Measurements from ENCODE around the gene PLEKHS1. TPM values are rescaled to one million over a fixed set of nuclear protein-coding genes. Genes with fewer than 3 reads are reported as not detected.
A peak's percentile ranks its signal among the peaks of the same experiment; 100 is the strongest.

PLEKHS1 gene
- 10 to 100 TPM in 1 of 6 donors, 1 to 10 TPM in 4, under 1 TPM in 1; 0.14 to 36.7 (median 3.5) TPM for total RNA-seq

GRCh38 chr10:113751181-113751732 lies at the start of gene PLEKHS1:
Gene PLEKHS1 (plus strand): TSS chr10:113751682. CDS start chr10:113755278, 3,596 bp downstream.
- Histone ChIP-seq H3K4me3 (no peak within 1 kb of the TSS), H3K36me3 (no peaks in the 10 kb centered on the region), H3K27ac (no peak within 1 kb of the TSS), H3K9me3 (no peaks in the 10 kb centered on the region), H3K27me3 (no peaks in the 10 kb centered on the region), H3K4me1 (peaks cover 3 to 12% (median 5%) of the 10 kb centered on the region in 4 donors)
- no peak for TF ChIP-seq POLR2AphosphoS5 (IDR thresholded peaks at IDR 0.05)
- TF ChIP-seq, protein P1, sequence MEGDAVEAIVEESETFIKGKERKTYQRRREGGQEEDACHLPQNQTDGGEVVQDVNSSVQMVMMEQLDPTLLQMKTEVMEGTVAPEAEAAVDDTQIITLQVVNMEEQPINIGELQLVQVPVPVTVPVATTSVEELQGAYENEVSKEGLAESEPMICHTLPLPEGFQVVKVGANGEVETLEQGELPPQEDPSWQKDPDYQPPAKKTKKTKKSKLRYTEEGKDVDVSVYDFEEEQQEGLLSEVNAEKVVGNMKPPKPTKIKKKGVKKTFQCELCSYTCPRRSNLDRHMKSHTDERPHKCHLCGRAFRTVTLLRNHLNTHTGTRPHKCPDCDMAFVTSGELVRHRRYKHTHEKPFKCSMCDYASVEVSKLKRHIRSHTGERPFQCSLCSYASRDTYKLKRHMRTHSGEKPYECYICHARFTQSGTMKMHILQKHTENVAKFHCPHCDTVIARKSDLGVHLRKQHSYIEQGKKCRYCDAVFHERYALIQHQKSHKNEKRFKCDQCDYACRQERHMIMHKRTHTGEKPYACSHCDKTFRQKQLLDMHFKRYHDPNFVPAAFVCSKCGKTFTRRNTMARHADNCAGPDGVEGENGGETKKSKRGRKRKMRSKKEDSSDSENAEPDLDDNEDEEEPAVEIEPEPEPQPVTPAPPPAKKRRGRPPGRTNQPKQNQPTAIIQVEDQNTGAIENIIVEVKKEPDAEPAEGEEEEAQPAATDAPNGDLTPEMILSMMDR (IDR thresholded peaks at IDR 0.05), result no peak
- TF ChIP-seq POLR2A (IDR thresholded peaks at IDR 0.05), result no peak
- TF ChIP-seq EP300 (IDR thresholded peaks at IDR 0.05), result no peak
- DNase-seq, result no peak
- WGBS, 2 donors, result 90 to 100% methylated on average over 3 of the region's 3 CpGs
- no peak for ATAC-seq (ENCODE audit: low FRiP score in 2 of 2)

DNA sequence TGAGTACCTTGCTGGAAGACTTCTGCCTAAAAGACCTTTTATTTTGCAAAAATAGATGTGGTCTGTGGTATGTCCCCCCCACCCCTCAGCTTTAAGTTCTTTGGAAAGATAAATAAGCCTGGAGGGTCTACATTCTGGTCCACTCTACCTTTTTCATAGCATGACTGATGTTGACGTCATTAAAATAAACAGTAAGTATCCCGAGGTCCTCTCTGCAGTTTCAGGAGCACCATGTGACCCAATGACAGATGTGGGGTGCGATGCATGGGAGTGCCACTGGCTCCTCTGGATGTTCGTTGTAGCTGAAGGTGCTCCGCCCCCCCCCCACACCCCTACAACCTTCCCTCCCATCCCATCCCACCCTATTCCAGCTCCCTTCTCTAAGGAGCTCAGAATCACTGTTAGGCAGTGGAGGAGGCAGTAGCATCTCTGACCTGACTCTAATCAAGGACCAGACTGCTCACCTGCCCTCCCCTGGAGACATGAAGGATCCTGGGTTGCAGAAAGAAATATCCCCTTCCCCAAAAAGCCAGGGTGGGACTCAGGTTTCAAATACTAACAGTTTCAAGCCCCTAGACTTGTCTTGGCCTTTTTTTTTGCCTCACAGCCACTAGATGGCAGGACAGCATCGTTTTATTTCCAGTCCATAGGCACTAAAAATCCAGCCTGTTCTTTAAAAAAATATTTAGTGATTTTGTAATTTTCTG lies 46.7 kb upstream of the PLEKHS1 start:
- Histone ChIP-seq H3K36me3 (peaks cover 0 to 14% (median 0%) of the 10 kb centered on the region in 4 donors), H3K27me3 (no peaks in the 10 kb centered on the region), H3K4me1 (peaks cover 0 to 14% (median 8%) of the 10 kb centered on the region in 4 donors), H3K27ac (no peak overlapping the region), H3K9me3 (no peaks in the 10 kb centered on the region), H3K4me3 (no peak overlapping the region)
- 46 to 55% methylated on average over 6 of the region's 6 CpGs for WGBS, 2 donors
- ATAC-seq (ENCODE audit: low FRiP score in 2 of 2) (no peak), DNase-seq (no peak)
- TF ChIP-seq, protein P1 (IDR thresholded peaks at IDR 0.05), result peak in 5 of 6 experiments; percentile 32 to 51 (median 44)
- TF ChIP-seq POLR2A (IDR thresholded peaks at IDR 0.05) (no peak), POLR2AphosphoS5 (IDR thresholded peaks at IDR 0.05) (no peak)

- no peak overlapping the region for H3K4me3 ChIP-seq
- peaks cover 0 to 16% (median 9%) of the 10 kb centered on the region in 4 donors for H3K4me1 ChIP-seq
- H3K27ac ChIP-seq, result no peak overlapping the region
- no peaks in the 10 kb centered on the region for H3K27me3 ChIP-seq
- ATAC-seq (ENCODE audit: low FRiP score in 2 of 2) (no peak), DNase-seq (no peak)
- no peaks in the 10 kb centered on the region for H3K9me3 ChIP-seq
- H3K36me3 ChIP-seq, result peaks cover 0 to 13% (median 0%) of the 10 kb centered on the region in 4 donors
- no peak for TF ChIP-seq POLR2AphosphoS5 (IDR thresholded peaks at IDR 0.05)
These were observed 46.2 kb upstream of the PLEKHS1 start for GRCh38 chr10:113705344-113705652.

GRCh38 chr10:113706623-113707022 lies 44.9 kb upstream of the PLEKHS1 start:
- TF ChIP-seq, protein P1 (IDR thresholded peaks at IDR 0.05), result no peak
- no peak for TF ChIP-seq POLR2AphosphoS5 (IDR thresholded peaks at IDR 0.05)
- TF ChIP-seq POLR2A (IDR thresholded peaks at IDR 0.05), result no peak
- no peak for TF ChIP-seq EP300 (IDR thresholded peaks at IDR 0.05)
- ATAC-seq (ENCODE audit: low FRiP score in 2 of 2) (no peak), DNase-seq (no peak)
- Histone ChIP-seq H3K4me3 (no peak overlapping the region), H3K27me3 (no peaks in the 10 kb centered on the region), H3K9me3 (no peaks in the 10 kb centered on the region), H3K27ac (no peak overlapping the region), H3K36me3 (peaks cover 0 to 10% (median 2%) of the 10 kb centered on the region in 4 donors), H3K4me1 (peaks cover 0 to 16% (median 11%) of the 10 kb centered on the region in 4 donors)
- 55 to 60% methylated on average over 5 of the region's 5 CpGs for WGBS, 2 donors

- H3K27ac ChIP-seq, result peak overlapping the region in 1 of 4 donors; percentile 39
- no peak for DNase-seq
- no peak overlapping the region for H3K4me3 ChIP-seq
- no peaks in the 10 kb centered on the region for H3K9me3 ChIP-seq
- WGBS, 2 donors, result 77 to 87% methylated on average over 6 of the region's 6 CpGs
- peaks cover 0 to 15% (median 4%) of the 10 kb centered on the region in 4 donors for H3K36me3 ChIP-seq
- H3K27me3 ChIP-seq, result no peaks in the 10 kb centered on the region
- TF ChIP-seq POLR2A (IDR thresholded peaks at IDR 0.05) (no peak), POLR2AphosphoS5 (IDR thresholded peaks at IDR 0.05) (no peak), EP300 (IDR thresholded peaks at IDR 0.05) (no peak)
- TF ChIP-seq, protein P1 (IDR thresholded peaks at IDR 0.05), result no peak
- peaks cover 0 to 17% (median 12%) of the 10 kb centered on the region in 4 donors for H3K4me1 ChIP-seq
- ATAC-seq (ENCODE audit: low FRiP score in 2 of 2), result no peak
These were observed 42.8 kb upstream of the PLEKHS1 start for GRCh38 chr10:113708640-113709039.
